ENCODE results near the gene SCNN1A. TPM values are rescaled to one million over a fixed set of nuclear protein-coding genes. Genes with fewer than 3 reads are reported as not detected.
"Not testable (repeated sequence)": the region's sequence is repeated elsewhere in the genome, so short reads cannot be mapped to it uniquely, and the experiment has no call there.

The SCNN1A gene
- total RNA-seq, 1 experiment from 2014 or later: 118 TPM

GRCh38 chr12:6338536-6338935 is 36.8 kb downstream of the SCNN1A start:
- Histone ChIP-seq H3K79me2 (ENCODE audit: insufficient read depth, low read length) (peaks cover 87% of the 10 kb centered on the region), H3K36me3 (ENCODE audit: control insufficient read depth in 1 of 2, insufficient read depth in 2 of 2, low read length in 2 of 2) (peaks cover 5 to 15% of the 10 kb centered on the region in 2 experiments; a peak in 3 of 4 replicates), H3K4me2 (ENCODE audit: low read length) (peak overlapping the region; percentile 97), H3K9ac (ENCODE audit: low read length) (peak overlapping the region; percentile 90), H3K4me3 (replicated peaks in 1 of 2; ENCODE audit: low read depth in 1 of 2, low read length in 2 of 2) (0 out of 4 replicates have a peak overlapping the region, but pooled peaks of 1 of the 2 experiments have one; percentile 92), H3K4me1 (ENCODE audit: control insufficient read depth in 1 of 2, insufficient read depth in 2 of 2, low read length in 2 of 2) (peaks cover 71 to 88% of the 10 kb centered on the region in 2 experiments), H3K27ac (ENCODE audit: low read depth, low read length) (peak overlapping the region; percentile 99)
- not testable (repeated sequence) for H3K9me2 ChIP-seq (ENCODE audit: insufficient read depth); H2AFZ ChIP-seq (ENCODE audit: low read depth, low read length, poor library complexity, severe bottlenecking); H3K9me3 ChIP-seq (ENCODE audit: control insufficient read depth in 1 of 2, insufficient read depth in 1 of 2, low read depth in 1 of 2, low read length in 2 of 2); DNase-seq (ENCODE audit: low read depth, low spot score); H3K27me3 ChIP-seq (ENCODE audit: insufficient read depth, low read length); H4K20me1 ChIP-seq (ENCODE audit: insufficient read depth); BruUV-seq (replicated peaks); ATAC-seq
- intact Hi-C loops (cut with micrococcal nuclease): loop anchor here (5.0 to 10.0 kb wide), 2 partner anchors 129 to 196 kb away; partner anchors contain the start of gene GAPDH
- ChIA-PET CTCF (interaction anchor here (1.2 to 1.5 kb wide), 2 partner anchors 12 to 127 kb away, joined by 4 read pairs; no protein-coding TSS in a partner anchor), POLR2A (interaction anchor here (0.8 to 2.7 kb wide), 4 partner anchors 10 to 196 kb away, joined by 3 to 11 read pairs (median 3); partner anchors contain the start of gene GAPDH), RAD21 (ENCODE audit: low non-redundant PET in 1 of 2, low total read pairs in 2 of 2, uncharacterized antibody in 2 of 2, unreplicated experiment in 2 of 2) (interaction anchor here in 1 of 2 experiments (1.2 kb wide), 1 partner anchor 26 kb away, joined by 4 read pairs; no protein-coding TSS in a partner anchor)

GRCh38 chr12:6337958-6338433 is 37.4 kb downstream of the SCNN1A start:
- ATAC-seq (no peak), DNase-seq (ENCODE audit: low read depth, low spot score) (no peak)
- Histone ChIP-seq H3K9me3 (ENCODE audit: control insufficient read depth in 1 of 2, insufficient read depth in 1 of 2, low read depth in 1 of 2, low read length in 2 of 2) (no peaks in the 10 kb centered on the region), H3K9ac (ENCODE audit: low read length) (peak overlapping the region; percentile 90), H3K4me3 (replicated peaks in 1 of 2; ENCODE audit: low read depth in 1 of 2, low read length in 2 of 2) (peak overlapping the region; percentile 58 to 64), H3K4me1 (ENCODE audit: control insufficient read depth in 1 of 2, insufficient read depth in 2 of 2, low read length in 2 of 2) (peaks cover 65 to 86% of the 10 kb centered on the region in 2 experiments), H3K27me3 (ENCODE audit: insufficient read depth, low read length) (no peaks in the 10 kb centered on the region), H3K4me2 (ENCODE audit: low read length) (peak overlapping the region; percentile 97), H3K9me2 (ENCODE audit: insufficient read depth) (no peaks in the 10 kb centered on the region), H3K36me3 (ENCODE audit: control insufficient read depth in 1 of 2, insufficient read depth in 2 of 2, low read length in 2 of 2) (peaks cover 9 to 21% of the 10 kb centered on the region in 2 experiments), H3K79me2 (ENCODE audit: insufficient read depth, low read length) (peaks cover 92% of the 10 kb centered on the region), H4K20me1 (ENCODE audit: insufficient read depth) (no peaks in the 10 kb centered on the region), H3K27ac (ENCODE audit: low read depth, low read length) (peak overlapping the region; percentile 99), H2AFZ (ENCODE audit: low read depth, low read length, poor library complexity, severe bottlenecking) (no peak overlapping the region)
- RAD21 ChIA-PET (ENCODE audit: low non-redundant PET in 1 of 2, low total read pairs in 2 of 2, uncharacterized antibody in 2 of 2, unreplicated experiment in 2 of 2): interaction anchor here in 1 of 2 experiments (1.2 kb wide), 1 partner anchor 26 kb away, joined by 4 read pairs; no protein-coding TSS in a partner anchor
- CTCF ChIA-PET: no interaction called here
- intact Hi-C loops (cut with micrococcal nuclease): loop anchor here (2.0 to 10.0 kb wide), 3 partner anchors 39 to 197 kb away; partner anchors contain the start of gene GAPDH
- BruUV-seq (replicated peaks): no TSS peak
- TF ChIP-seq EZH2 (IDR thresholded peaks at IDR 0.05): no peak
- TF ChIP-seq, protein P1, sequence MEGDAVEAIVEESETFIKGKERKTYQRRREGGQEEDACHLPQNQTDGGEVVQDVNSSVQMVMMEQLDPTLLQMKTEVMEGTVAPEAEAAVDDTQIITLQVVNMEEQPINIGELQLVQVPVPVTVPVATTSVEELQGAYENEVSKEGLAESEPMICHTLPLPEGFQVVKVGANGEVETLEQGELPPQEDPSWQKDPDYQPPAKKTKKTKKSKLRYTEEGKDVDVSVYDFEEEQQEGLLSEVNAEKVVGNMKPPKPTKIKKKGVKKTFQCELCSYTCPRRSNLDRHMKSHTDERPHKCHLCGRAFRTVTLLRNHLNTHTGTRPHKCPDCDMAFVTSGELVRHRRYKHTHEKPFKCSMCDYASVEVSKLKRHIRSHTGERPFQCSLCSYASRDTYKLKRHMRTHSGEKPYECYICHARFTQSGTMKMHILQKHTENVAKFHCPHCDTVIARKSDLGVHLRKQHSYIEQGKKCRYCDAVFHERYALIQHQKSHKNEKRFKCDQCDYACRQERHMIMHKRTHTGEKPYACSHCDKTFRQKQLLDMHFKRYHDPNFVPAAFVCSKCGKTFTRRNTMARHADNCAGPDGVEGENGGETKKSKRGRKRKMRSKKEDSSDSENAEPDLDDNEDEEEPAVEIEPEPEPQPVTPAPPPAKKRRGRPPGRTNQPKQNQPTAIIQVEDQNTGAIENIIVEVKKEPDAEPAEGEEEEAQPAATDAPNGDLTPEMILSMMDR (IDR thresholded peaks at IDR 0.05 in 2 of 3, conservative IDR thresholded peaks at IDR 0.05 in 1 of 3; ENCODE audit: borderline replicate concordance in 1 of 3, insufficient read depth in 1 of 3, low read depth in 2 of 3, low read length in 2 of 3): no peak
- 0 out of 2 replicates have a peak, but pooled peaks have one; percentile 3 for TF ChIP-seq POLR2AphosphoS5 (IDR thresholded peaks at IDR 0.05; ENCODE audit: low read depth, low read length)
- TF ChIP-seq, protein P2, sequence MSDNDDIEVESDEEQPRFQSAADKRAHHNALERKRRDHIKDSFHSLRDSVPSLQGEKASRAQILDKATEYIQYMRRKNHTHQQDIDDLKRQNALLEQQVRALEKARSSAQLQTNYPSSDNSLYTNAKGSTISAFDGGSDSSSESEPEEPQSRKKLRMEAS (IDR thresholded peaks at IDR 0.05): no peak
- POLR2A ChIA-PET: interaction anchor here (0.9 to 2.9 kb wide), 4 partner anchors 11 to 270 kb away, joined by 3 to 24 read pairs (median 7); partner anchors contain the start of gene GAPDH
